Smooth muscle cell (in vitro differentiated cells): ENCODE measurements around the gene PPP2R5D. TPM values are rescaled to one million over a fixed set of nuclear protein-coding genes. Genes with fewer than 3 reads are reported as not detected.
"Not testable (repeated sequence)": the region's sequence is repeated elsewhere in the genome, so short reads cannot be mapped to it uniquely, and the experiment has no call there.

Experiments
- DNase-seq: peaks from one replicate; lab custom pipeline; 2025; ENCODE audit not compliant: unreplicated experiment; lab: John Stamatoyannopoulos, UW
- H2AFZ ChIP-seq: fragments of 200-600 bp; sonication (generic); 2 replicates; pipeline ENCODE4 v1.6.0; 2016; ENCODE audit warnings: antibody characterized with exemption, low read depth, mild to moderate bottlenecking
- H3F3A ChIP-seq: fragments of 200-600 bp; sonication (generic); 2 replicates; pipeline ENCODE4 v1.6.0; 2017; ENCODE audit warnings: antibody characterized with exemption, low read depth
- H3K27ac ChIP-seq: fragments of 200-600 bp; sonication (generic); 2 replicates; pipeline ENCODE4 v1.5.1; 2016; ENCODE audit warnings: low read depth, mild to moderate bottlenecking
- H3K27me3 ChIP-seq: fragments of 200-600 bp; sonication (generic); 2 replicates; pipeline ENCODE4 v1.6.1; 2016; ENCODE audit warnings: low read depth, mild to moderate bottlenecking
- H3K36me3 ChIP-seq: fragments of 200-600 bp; sonication (generic); 2 replicates; pipeline ENCODE4 v1.5.1; 2016; ENCODE audit warnings: low read depth
- H3K4me1 ChIP-seq: fragments of 200-600 bp; sonication (generic); 2 replicates; pipeline ENCODE4 v1.5.1; 2016; ENCODE audit warnings: low read depth
- H3K4me2 ChIP-seq: fragments of 200-600 bp; sonication (generic); 2 replicates; pipeline ENCODE4 v1.6.0; 2016; ENCODE audit warnings: mild to moderate bottlenecking
- H3K4me3 ChIP-seq: fragments of 200-600 bp; sonication (generic); 2 replicates; pipeline ENCODE4 v1.5.1; 2016; ENCODE audit warnings: mild to moderate bottlenecking
- H3K79me2 ChIP-seq: fragments of 200-600 bp; sonication (generic); 2 replicates; pipeline ENCODE4 v1.6.0; 2016; ENCODE audit warnings: low read depth, mild to moderate bottlenecking
- H3K9ac ChIP-seq: fragments of 200-600 bp; sonication (generic); 2 replicates; pipeline ENCODE4 v1.6.0; 2016; ENCODE audit warnings: low read depth
- H3K9me3 ChIP-seq: fragments of 200-600 bp; sonication (generic); replicated peaks from 2 replicates; pipeline ENCODE4 v1.5.1; 2016; ENCODE audit warnings: low read depth
- H4K20me1 ChIP-seq: fragments of 200-600 bp; sonication (generic); 2 replicates; pipeline ENCODE4 v1.6.0; 2016; ENCODE audit warnings: low read depth
- WGBS: methylation state at CpG from one replicate; pipeline ENCODE4 v1.1.7; 2016; ENCODE audit warnings: low lambda C conversion rate; 5-methylcytosine and 5-hydroxymethylcytosine counted together
- polyA plus RNA-seq: library from polyadenylated mRNA; unstranded; fragments of >200 nt; fragmentation: Nextera tagmentation; extraction: Ambion mirVana; gene quantifications from 2 replicates; pipeline ENCODE4 v1.2.1, GENCODE V29; 2016
- total RNA-seq: library from RNA; depleted of rRNA; stranded (reverse); fragments of >200 nt; gene quantifications from 2 replicates; pipeline ENCODE4 v1.2.3, GENCODE V29; 2014
- TF ChIP-seq, protein P1 (sequence below): fragments of 200-600 bp; sonication (generic); IDR thresholded peaks from 2 replicates; pipeline ENCODE4 v1.5.1; 2017; ENCODE audit warnings: borderline replicate concordance, mild to moderate bottlenecking, antibody characterized with exemption; ENCODE audit not compliant: insufficient read depth, poor library complexity, severe bottlenecking

PPP2R5D gene
- total and polyA plus RNA-seq, 2 experiments from 2014 or later, result 46.4 to 51.3 TPM

GRCh38 chr6:43037706-43038105 is 53.3 kb downstream of the PPP2R5D start:
- no peak for DNase-seq
- Histone ChIP-seq H3K4me2 (no peak overlapping the region), H3K79me2 (no peaks in the 10 kb centered on the region), H3K9ac (no peak overlapping the region), H3F3A (peaks cover 14% of the 10 kb centered on the region), H3K9me3 (no peaks in the 10 kb centered on the region), H3K27ac (no peak overlapping the region), H3K27me3 (no peaks in the 10 kb centered on the region), H3K4me3 (no peak overlapping the region), H3K4me1 (no peaks in the 10 kb centered on the region), H2AFZ (no peak overlapping the region), H3K36me3 (no peaks in the 10 kb centered on the region), H4K20me1 (peaks cover 15% of the 10 kb centered on the region)
- TF ChIP-seq, protein P1, sequence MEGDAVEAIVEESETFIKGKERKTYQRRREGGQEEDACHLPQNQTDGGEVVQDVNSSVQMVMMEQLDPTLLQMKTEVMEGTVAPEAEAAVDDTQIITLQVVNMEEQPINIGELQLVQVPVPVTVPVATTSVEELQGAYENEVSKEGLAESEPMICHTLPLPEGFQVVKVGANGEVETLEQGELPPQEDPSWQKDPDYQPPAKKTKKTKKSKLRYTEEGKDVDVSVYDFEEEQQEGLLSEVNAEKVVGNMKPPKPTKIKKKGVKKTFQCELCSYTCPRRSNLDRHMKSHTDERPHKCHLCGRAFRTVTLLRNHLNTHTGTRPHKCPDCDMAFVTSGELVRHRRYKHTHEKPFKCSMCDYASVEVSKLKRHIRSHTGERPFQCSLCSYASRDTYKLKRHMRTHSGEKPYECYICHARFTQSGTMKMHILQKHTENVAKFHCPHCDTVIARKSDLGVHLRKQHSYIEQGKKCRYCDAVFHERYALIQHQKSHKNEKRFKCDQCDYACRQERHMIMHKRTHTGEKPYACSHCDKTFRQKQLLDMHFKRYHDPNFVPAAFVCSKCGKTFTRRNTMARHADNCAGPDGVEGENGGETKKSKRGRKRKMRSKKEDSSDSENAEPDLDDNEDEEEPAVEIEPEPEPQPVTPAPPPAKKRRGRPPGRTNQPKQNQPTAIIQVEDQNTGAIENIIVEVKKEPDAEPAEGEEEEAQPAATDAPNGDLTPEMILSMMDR, result no peak
- 97% methylated on average over 9 of the region's 9 CpGs for WGBS

- no peaks in the 10 kb centered on the region for H3K4me1 ChIP-seq
- H3K4me2 ChIP-seq, result no peak overlapping the region
- no peak overlapping the region for H3K9ac ChIP-seq
- H4K20me1 ChIP-seq, result peaks cover 14% of the 10 kb centered on the region
- no peak overlapping the region for H3K27ac ChIP-seq
- no peak for DNase-seq
- no peaks in the 10 kb centered on the region for H3K9me3 ChIP-seq
- no peak overlapping the region for H2AFZ ChIP-seq
- H3K27me3 ChIP-seq, result no peaks in the 10 kb centered on the region
- TF ChIP-seq, protein P1, result no peak
- peaks cover 14% of the 10 kb centered on the region for H3F3A ChIP-seq
- no peaks in the 10 kb centered on the region for H3K36me3 ChIP-seq
- H3K4me3 ChIP-seq, result no peak overlapping the region
- H3K79me2 ChIP-seq, result no peaks in the 10 kb centered on the region
- 90% methylated on average over 9 of the region's 9 CpGs for WGBS
Measured at GRCh38 chr6:43038727-43039126, 54.4 kb downstream of the PPP2R5D start.

GRCh38 chr6:43040542-43041257 is 56.3 kb downstream of the PPP2R5D start:
- H3K27me3 ChIP-seq, result no peaks in the 10 kb centered on the region
- no peak overlapping the region for H2AFZ ChIP-seq
- H4K20me1 ChIP-seq, result peaks cover 2% of the 10 kb centered on the region
- no peaks in the 10 kb centered on the region for H3K9me3 ChIP-seq
- H3K9ac ChIP-seq, result no peak overlapping the region
- WGBS, result 94% methylated on average over 18 of the region's 18 CpGs
- H3K36me3 ChIP-seq, result no peaks in the 10 kb centered on the region
- no peaks in the 10 kb centered on the region for H3K4me1 ChIP-seq
- no peak overlapping the region for H3K4me2 ChIP-seq
- DNase-seq, result no peak
- H3K79me2 ChIP-seq, result no peaks in the 10 kb centered on the region
- no peak overlapping the region for H3K4me3 ChIP-seq
- H3F3A ChIP-seq, result peaks cover 11% of the 10 kb centered on the region
- no peak overlapping the region for H3K27ac ChIP-seq
- TF ChIP-seq, protein P1, result no peak

DNA sequence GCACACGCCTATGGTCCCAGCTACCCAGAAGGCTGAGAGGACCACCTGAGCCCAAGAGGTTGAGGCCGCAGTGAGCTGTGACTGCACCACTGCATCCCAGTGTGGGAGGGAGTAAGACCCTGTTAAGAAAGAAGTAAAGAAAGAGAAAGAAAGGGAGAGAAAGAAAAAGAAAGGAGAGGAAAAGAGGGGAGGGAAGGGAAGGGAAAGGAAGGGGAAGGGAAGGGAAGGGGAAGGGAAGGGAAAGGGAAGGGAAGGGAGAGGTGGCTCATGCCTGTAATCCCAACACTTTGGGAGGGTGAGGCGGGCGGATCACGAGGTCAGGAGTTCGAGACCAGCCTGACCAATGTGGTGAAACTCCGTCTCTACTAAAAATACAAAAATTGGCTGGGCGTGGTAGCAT is 57.1 kb downstream of the PPP2R5D start:
- not testable (repeated sequence) for H3K79me2 ChIP-seq, H3K27ac ChIP-seq, H3K4me2 ChIP-seq, H4K20me1 ChIP-seq, H3K4me1 ChIP-seq, H3K27me3 ChIP-seq, H3K9me3 ChIP-seq, H3F3A ChIP-seq, H3K9ac ChIP-seq, H2AFZ ChIP-seq, H3K36me3 ChIP-seq, DNase-seq, H3K4me3 ChIP-seq
- 94% methylated on average over 8 of the region's 8 CpGs for WGBS
